PFSK-1 (cell line): Measurements from ENCODE around the gene STRA8.

Source experiments
- FOXP2 ChIP-seq: optimal IDR thresholded peaks from 2 replicates; pipeline ENCODE3; 2011; ENCODE audit warnings: borderline replicate concordance, control low read depth, inconsistent platforms; ENCODE audit not compliant: insufficient read depth; ENCODE audit errors: extremely low read length, extremely low read depth
- POLR2AphosphoS5 ChIP-seq: IDR thresholded peaks from 2 replicates; pipeline ENCODE4 v1.6.1; 2012; ENCODE audit warnings: low read depth, mild to moderate bottlenecking, control low read depth, low read length, moderate library complexity
- SIN3A ChIP-seq: IDR thresholded peaks from 2 replicates; pipeline ENCODE4 v1.6.1; 2012; ENCODE audit warnings: mild to moderate bottlenecking, low read length, moderate library complexity, borderline replicate concordance; ENCODE audit not compliant: insufficient read depth
- TAF1 ChIP-seq: IDR thresholded peaks from 2 replicates; pipeline ENCODE4 v1.6.1; 2012; ENCODE audit warnings: low read length, control low read depth, borderline replicate concordance; ENCODE audit not compliant: insufficient read depth
- TF ChIP-seq, protein P1 (sequence below), 2 experiments: IDR thresholded peaks; 2 replicates each; pipeline versions ENCODE4 v1.6.1 to v1.8.0; 2011 to 2012; ENCODE audit warnings: low read depth in 2 of 2, low read length in 2 of 2, control low read depth in 1 of 2, inconsistent platforms in 1 of 2, mild to moderate bottlenecking in 1 of 2, moderate library complexity in 1 of 2; ENCODE audit not compliant: insufficient read depth in 1 of 2

The STRA8 gene

DNA sequence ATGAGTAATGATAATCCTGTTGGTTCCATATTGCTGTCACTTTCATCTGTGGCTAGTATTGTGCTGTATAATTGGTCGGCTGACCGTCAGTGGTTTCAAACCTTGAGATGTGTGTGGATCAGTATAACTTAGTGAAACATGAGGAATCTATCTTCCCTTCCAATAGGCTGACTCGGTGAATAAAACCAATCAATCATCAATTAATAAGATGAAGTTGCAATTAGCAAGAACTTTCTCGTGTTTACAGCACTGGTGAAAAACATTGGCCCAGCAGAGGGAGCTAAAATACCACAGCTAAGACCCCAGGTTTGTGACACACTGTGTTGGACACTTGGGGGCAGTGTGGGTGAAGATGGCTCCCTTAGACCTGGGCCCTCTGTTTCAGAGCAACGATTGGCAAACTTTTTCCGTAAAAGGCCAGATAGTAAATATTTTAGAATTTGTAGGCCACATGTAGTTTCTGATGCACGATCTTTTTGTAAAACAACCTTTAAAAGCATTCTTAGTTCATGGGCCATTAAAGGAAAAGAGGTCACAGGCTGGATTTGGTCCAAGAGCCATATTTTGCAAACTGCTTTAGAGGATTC is 47.8 kb downstream of the STRA8 start:
- TF ChIP-seq TAF1 (no peak), POLR2AphosphoS5 (no peak), SIN3A (no peak), FOXP2 (peak; percentile 54)
- TF ChIP-seq, protein P1, sequence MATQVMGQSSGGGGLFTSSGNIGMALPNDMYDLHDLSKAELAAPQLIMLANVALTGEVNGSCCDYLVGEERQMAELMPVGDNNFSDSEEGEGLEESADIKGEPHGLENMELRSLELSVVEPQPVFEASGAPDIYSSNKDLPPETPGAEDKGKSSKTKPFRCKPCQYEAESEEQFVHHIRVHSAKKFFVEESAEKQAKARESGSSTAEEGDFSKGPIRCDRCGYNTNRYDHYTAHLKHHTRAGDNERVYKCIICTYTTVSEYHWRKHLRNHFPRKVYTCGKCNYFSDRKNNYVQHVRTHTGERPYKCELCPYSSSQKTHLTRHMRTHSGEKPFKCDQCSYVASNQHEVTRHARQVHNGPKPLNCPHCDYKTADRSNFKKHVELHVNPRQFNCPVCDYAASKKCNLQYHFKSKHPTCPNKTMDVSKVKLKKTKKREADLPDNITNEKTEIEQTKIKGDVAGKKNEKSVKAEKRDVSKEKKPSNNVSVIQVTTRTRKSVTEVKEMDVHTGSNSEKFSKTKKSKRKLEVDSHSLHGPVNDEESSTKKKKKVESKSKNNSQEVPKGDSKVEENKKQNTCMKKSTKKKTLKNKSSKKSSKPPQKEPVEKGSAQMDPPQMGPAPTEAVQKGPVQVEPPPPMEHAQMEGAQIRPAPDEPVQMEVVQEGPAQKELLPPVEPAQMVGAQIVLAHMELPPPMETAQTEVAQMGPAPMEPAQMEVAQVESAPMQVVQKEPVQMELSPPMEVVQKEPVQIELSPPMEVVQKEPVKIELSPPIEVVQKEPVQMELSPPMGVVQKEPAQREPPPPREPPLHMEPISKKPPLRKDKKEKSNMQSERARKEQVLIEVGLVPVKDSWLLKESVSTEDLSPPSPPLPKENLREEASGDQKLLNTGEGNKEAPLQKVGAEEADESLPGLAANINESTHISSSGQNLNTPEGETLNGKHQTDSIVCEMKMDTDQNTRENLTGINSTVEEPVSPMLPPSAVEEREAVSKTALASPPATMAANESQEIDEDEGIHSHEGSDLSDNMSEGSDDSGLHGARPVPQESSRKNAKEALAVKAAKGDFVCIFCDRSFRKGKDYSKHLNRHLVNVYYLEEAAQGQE (IDR thresholded peaks at IDR 0.05; ENCODE audit: insufficient read depth in 1 of 2, low read depth in 2 of 2, low read length in 2 of 2): no peak

DNA sequence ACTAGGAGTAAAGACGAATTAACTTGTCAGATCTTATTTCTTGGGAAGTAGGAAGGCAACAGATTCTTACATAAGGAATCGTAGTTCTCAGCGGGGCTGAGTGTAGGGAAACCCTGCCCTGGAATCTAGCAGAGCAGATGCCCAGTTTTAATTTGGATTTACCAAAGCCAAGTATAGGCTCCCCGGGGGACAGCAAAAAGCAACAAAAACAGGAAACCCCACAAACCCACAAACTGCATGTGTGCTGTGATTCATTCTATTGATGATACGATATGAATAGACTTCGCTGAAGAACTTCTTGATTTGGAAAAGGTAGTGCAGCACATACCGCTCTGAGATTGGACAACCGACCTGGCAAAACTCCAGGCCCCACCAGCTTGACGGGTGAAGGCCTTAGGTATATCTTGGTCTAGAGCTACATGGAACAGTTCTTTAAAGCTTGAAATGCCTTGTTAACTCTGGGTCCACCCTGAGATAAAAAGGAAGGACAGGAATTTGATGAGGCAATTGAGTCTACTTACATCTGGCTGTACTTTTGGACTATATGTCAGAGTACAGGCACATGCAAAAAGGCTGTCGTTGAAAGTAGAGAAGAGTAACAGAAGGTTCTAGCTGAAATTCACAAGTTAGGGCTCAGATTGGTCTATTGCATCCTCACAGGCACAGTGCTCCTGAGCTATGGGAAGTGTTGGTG is 49.1 kb downstream of the STRA8 start:
- TF ChIP-seq FOXP2: no peak
- TF ChIP-seq POLR2AphosphoS5: no peak
- no peak for TF ChIP-seq TAF1
- TF ChIP-seq, protein P1 (IDR thresholded peaks at IDR 0.05; ENCODE audit: insufficient read depth in 1 of 2, low read depth in 2 of 2, low read length in 2 of 2): no peak
- TF ChIP-seq SIN3A: no peak

DNA sequence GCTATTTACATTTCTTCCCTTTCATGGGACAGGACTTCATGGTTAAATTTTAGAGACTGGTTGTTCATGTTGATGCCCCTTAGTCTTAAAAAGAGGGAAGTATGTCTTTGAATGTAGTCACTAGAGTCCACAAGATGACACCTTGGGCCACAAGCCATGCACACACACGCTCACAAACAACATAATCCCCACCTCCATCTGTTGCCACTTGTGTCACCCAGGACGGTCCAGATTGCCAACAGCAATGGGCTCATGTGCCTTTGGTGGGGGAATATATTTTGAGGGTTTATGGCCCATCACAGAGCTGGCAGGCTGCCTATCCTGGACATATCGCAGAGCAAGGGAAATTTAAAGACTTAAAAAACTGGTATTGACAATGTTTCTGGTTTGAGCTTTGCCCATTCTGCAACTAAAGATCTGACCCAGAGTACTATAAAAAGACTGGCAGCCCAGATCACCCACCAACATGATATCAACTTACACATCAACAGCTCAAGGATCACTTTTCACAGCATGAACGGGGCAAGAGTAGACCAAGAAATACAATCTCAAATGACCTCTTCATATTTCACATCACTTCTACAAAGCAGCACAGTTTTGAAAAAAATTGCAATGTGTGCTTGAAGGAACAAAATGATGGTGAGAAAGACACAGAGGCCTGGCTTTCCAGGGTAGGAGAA is 50.5 kb downstream of the STRA8 start:
- TF ChIP-seq, protein P1 (IDR thresholded peaks at IDR 0.05; ENCODE audit: insufficient read depth in 1 of 2, low read depth in 2 of 2, low read length in 2 of 2): no peak
- TF ChIP-seq TAF1 (no peak), FOXP2 (no peak), SIN3A (no peak), POLR2AphosphoS5 (no peak)

DNA sequence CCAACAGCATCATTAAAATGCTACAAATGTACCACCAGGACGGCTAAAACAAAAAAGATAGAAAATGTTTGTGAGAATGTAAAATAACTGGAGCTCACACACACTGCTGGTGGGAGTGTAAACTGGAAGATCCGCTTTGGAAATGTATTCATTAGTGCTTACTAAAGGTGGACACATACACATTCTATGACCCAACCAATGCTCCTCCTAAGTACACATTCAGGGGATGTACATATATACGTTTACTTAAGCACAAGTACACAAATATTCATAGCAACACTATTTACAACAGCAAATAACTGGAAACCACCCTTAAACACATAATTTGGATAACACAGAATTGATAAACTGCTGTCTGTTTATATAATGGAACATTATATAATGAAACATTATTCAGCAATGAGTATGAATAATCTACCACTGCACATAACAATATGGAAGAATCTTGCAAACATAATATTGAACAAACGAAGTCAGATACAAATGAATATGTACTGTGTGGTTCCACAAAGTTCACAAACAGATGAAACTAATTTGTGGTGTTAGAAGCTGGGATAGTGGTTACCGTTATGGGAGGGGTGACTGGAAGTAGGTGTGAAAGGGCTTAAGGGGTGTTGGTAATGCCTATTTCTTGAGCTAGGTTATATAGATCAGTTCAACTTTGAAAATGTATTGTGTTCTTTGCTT is 52.1 kb downstream of the STRA8 start:
- TF ChIP-seq, protein P1 (IDR thresholded peaks at IDR 0.05; ENCODE audit: insufficient read depth in 1 of 2, low read depth in 2 of 2, low read length in 2 of 2): no peak
- TF ChIP-seq FOXP2 (no peak), SIN3A (no peak), TAF1 (no peak), POLR2AphosphoS5 (no peak)
